ENCODE data around the gene DVL2. TPM values are rescaled to one million over a fixed set of nuclear protein-coding genes. Genes with fewer than 3 reads are reported as not detected.

The DVL2 gene
- total RNA-seq, 1 experiment from 2014 or later: 41.3 TPM

DNA sequence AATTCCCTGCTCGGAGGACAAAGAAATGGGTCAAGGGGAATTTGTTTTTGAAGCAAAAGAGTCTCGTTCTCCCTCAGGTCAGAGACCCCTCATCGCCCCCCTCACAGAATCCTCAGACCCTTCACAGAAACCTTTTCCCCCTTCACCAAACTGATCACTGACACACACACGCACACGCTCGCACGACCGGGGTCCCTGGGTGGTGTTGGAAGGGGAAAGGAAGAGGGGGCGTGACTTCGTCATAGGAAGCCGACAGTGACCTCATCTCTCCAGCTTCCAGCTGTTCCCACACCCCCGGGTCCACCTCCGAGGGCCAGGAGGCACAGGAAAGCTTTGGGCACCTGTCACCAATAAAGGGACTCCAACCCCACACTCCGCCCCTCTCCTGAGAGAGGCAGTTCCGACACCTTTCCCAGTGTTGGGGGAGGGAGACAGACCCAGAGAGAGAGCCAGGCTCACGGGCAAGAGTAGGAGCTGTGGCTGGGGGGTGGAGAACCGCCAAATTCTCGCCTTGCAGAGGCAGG, 56.3 kb downstream of the DVL2 start:
- intact Hi-C loops (cut with micrococcal nuclease; ENCODE audit: unreplicated experiment): loop anchor here (2.0 kb wide), 1 partner anchor 43 kb away; no protein-coding TSS in a partner anchor
- H3K9me3 Mint-ChIP-seq (ENCODE audit: unreplicated experiment): no peaks in the 10 kb centered on the region
- POLR2A ChIA-PET: no interaction called here

DNA sequence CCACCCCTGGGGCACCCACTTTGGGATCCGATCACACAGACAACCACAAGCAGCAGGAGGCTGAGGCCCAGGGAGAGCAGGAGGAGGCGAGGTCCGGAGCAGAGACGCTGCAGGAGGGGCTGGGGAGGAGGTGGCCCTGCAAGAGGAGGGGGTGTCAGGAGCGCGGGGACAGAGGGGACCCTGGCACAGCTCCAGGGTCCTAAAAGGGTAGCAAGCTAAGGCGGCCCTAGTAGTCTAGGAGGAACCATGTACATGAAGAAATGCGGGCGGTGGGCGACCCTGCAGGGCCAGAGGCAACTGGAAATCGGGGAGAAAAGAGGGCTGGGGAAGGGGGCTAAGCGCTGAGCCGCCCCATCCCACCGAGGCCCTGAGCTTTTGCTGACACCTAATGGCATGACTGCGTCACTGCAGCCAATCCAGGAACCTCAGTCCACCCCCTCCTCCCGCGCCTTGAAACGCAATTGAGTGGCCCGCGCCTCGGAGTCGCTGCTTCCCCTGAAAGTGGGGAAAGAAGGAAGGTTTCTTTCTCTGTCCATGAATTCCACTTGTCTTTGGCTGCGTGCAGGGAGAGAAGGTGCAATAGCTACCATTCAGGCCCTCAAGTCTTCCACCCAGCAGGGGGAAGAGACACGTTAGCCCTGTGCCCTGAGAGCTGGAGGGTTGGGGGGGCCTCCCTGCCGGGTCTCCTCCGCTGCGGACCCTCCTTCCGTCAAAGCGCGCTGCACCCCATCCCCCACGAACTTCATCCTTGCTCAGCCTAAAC, 56.9 kb downstream of the DVL2 start:
- Mint-ChIP-seq H3K36me3 (ENCODE audit: insufficient read depth, unreplicated experiment) (no peaks in the 10 kb centered on the region), H3K27me3 (ENCODE audit: insufficient read depth, unreplicated experiment) (no peaks in the 10 kb centered on the region), H3K4me1 (ENCODE audit: low read depth, unreplicated experiment) (no peaks in the 10 kb centered on the region), H3K4me3 (ENCODE audit: unreplicated experiment) (no peak overlapping the region), H3K27ac (ENCODE audit: unreplicated experiment) (peak overlapping the region; percentile 60), H3K9me3 (ENCODE audit: unreplicated experiment) (no peaks in the 10 kb centered on the region)
- intact Hi-C loops (cut with micrococcal nuclease; ENCODE audit: unreplicated experiment): no loop called here
- H3K36me3 ChIP-seq (ENCODE audit: control insufficient read depth, insufficient read depth, low read length): no peaks in the 10 kb centered on the region
- BruUV-seq (replicated peaks): TSS peak; percentile 71
- no peaks in the 10 kb centered on the region for H3K4me1 ChIP-seq
- no peaks in the 10 kb centered on the region for H3K9me3 ChIP-seq
- H3K4me3 ChIP-seq (ENCODE audit: low read depth, low read length): peak overlapping the region; percentile 43
- H3K27me3 ChIP-seq (replicated peaks; ENCODE audit: control insufficient read depth, insufficient read depth, low read length): no peaks in the 10 kb centered on the region
- CTCF ChIA-PET: interaction anchor here (0.5 to 1.3 kb wide), 4 partner anchors 12 to 140 kb away, joined by 3 to 8 read pairs (median 4); no protein-coding TSS in a partner anchor
- DNase-seq: peak; percentile 66 to 76
- POLR2A ChIA-PET: interaction anchor here (0.8 kb wide), 1 partner anchor 141 kb away, joined by 3 read pairs; the partner anchor contains the start of gene SLC16A13
- TF ChIP-seq, protein P1, sequence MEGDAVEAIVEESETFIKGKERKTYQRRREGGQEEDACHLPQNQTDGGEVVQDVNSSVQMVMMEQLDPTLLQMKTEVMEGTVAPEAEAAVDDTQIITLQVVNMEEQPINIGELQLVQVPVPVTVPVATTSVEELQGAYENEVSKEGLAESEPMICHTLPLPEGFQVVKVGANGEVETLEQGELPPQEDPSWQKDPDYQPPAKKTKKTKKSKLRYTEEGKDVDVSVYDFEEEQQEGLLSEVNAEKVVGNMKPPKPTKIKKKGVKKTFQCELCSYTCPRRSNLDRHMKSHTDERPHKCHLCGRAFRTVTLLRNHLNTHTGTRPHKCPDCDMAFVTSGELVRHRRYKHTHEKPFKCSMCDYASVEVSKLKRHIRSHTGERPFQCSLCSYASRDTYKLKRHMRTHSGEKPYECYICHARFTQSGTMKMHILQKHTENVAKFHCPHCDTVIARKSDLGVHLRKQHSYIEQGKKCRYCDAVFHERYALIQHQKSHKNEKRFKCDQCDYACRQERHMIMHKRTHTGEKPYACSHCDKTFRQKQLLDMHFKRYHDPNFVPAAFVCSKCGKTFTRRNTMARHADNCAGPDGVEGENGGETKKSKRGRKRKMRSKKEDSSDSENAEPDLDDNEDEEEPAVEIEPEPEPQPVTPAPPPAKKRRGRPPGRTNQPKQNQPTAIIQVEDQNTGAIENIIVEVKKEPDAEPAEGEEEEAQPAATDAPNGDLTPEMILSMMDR (IDR thresholded peaks at IDR 0.05; ENCODE audit: insufficient read depth in 1 of 2, low read depth in 1 of 2, low read length in 1 of 2, severe bottlenecking in 1 of 2, unreplicated experiment in 1 of 2): peak; percentile 69 to 74

More for the DNA sequence above, 56.3 kb downstream of the DVL2 start:
- H3K4me3 Mint-ChIP-seq (ENCODE audit: unreplicated experiment): no peak overlapping the region
- peak; percentile 42 to 43 for DNase-seq
- H3K4me1 ChIP-seq: no peaks in the 10 kb centered on the region
- no peaks in the 10 kb centered on the region for H3K4me1 Mint-ChIP-seq (ENCODE audit: low read depth, unreplicated experiment)
- no peaks in the 10 kb centered on the region for H3K36me3 Mint-ChIP-seq (ENCODE audit: insufficient read depth, unreplicated experiment)
- H3K9me3 ChIP-seq: no peaks in the 10 kb centered on the region
- no peaks in the 10 kb centered on the region for H3K27me3 Mint-ChIP-seq (ENCODE audit: insufficient read depth, unreplicated experiment)
- TF ChIP-seq, protein P1 (IDR thresholded peaks at IDR 0.05; ENCODE audit: insufficient read depth in 1 of 2, low read depth in 1 of 2, low read length in 1 of 2, severe bottlenecking in 1 of 2, unreplicated experiment in 1 of 2): no peak
- H3K27ac Mint-ChIP-seq (ENCODE audit: unreplicated experiment): peak overlapping the region; percentile 60
- no peaks in the 10 kb centered on the region for H3K36me3 ChIP-seq (ENCODE audit: control insufficient read depth, insufficient read depth, low read length)
- no peaks in the 10 kb centered on the region for H3K27me3 ChIP-seq (replicated peaks; ENCODE audit: control insufficient read depth, insufficient read depth, low read length)
- CTCF ChIA-PET: interaction anchor here (0.5 to 1.3 kb wide), 3 partner anchors 13 to 132 kb away, joined by 3 to 8 read pairs (median 3); no protein-coding TSS in a partner anchor
- no TSS peak for BruUV-seq (replicated peaks)
- peak overlapping the region; percentile 43 for H3K4me3 ChIP-seq (ENCODE audit: low read depth, low read length)

DNA sequence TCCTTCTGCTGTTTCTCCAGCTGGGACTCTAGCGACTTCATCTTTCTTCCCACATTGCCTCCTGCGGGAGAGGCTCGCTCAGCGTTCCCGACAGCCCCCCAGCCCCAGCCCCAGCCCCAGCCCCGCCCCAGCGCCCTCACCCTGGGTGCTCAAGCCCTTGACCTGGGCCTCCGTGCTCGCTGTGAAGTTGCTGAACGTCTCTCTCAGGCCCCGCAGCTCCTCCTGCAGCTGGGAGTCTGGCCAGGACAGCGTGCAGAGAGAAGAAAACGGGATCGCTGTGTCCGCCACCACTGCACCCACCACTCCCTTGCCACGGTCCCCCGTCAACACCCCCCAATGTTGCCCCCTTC, 57.5 kb downstream of the DVL2 start:
- ChIA-PET CTCF (interaction anchor here (1.3 kb wide), 2 partner anchors 12 to 14 kb away, joined by 6 to 8 read pairs; no protein-coding TSS in a partner anchor), POLR2A (interaction anchor here (0.8 kb wide), 1 partner anchor 141 kb away, joined by 3 read pairs; the partner anchor contains the start of gene SLC16A13)
- no peaks in the 10 kb centered on the region for H3K4me1 ChIP-seq
- H3K4me3 ChIP-seq (ENCODE audit: low read depth, low read length): peak overlapping the region; percentile 26
- no peaks in the 10 kb centered on the region for H3K36me3 ChIP-seq (ENCODE audit: control insufficient read depth, insufficient read depth, low read length)
- no peaks in the 10 kb centered on the region for H3K4me1 Mint-ChIP-seq (ENCODE audit: low read depth, unreplicated experiment)
- TF ChIP-seq, protein P1 (IDR thresholded peaks at IDR 0.05; ENCODE audit: insufficient read depth in 1 of 2, low read depth in 1 of 2, low read length in 1 of 2, severe bottlenecking in 1 of 2, unreplicated experiment in 1 of 2): no peak
- no peak for DNase-seq
- no peaks in the 10 kb centered on the region for H3K36me3 Mint-ChIP-seq (ENCODE audit: insufficient read depth, unreplicated experiment)
- no peak overlapping the region for H3K4me3 Mint-ChIP-seq (ENCODE audit: unreplicated experiment)
- no peaks in the 10 kb centered on the region for H3K9me3 ChIP-seq
- H3K9me3 Mint-ChIP-seq (ENCODE audit: unreplicated experiment): no peaks in the 10 kb centered on the region
- H3K27me3 ChIP-seq (replicated peaks; ENCODE audit: control insufficient read depth, insufficient read depth, low read length): no peaks in the 10 kb centered on the region
- BruUV-seq (replicated peaks): no TSS peak
- intact Hi-C loops (cut with micrococcal nuclease; ENCODE audit: unreplicated experiment): no loop called here
- H3K27me3 Mint-ChIP-seq (ENCODE audit: insufficient read depth, unreplicated experiment): no peaks in the 10 kb centered on the region
- no peak overlapping the region for H3K27ac Mint-ChIP-seq (ENCODE audit: unreplicated experiment)

Data from Caco-2 (cell line).